GM21529 (cell line): ENCODE measurements around the gene TMEM219.
"Not testable (repeated sequence)": the region's sequence is repeated elsewhere in the genome, so short reads cannot be mapped to it uniquely, and the experiment has no call there.

Experiments used
- ATAC-seq: cut with Tn5 transposase; IDR thresholded peaks from one replicate; pipeline ENCODE4 v1.9.1; 2021; ENCODE audit not compliant: unreplicated experiment

Gene TMEM219

DNA sequence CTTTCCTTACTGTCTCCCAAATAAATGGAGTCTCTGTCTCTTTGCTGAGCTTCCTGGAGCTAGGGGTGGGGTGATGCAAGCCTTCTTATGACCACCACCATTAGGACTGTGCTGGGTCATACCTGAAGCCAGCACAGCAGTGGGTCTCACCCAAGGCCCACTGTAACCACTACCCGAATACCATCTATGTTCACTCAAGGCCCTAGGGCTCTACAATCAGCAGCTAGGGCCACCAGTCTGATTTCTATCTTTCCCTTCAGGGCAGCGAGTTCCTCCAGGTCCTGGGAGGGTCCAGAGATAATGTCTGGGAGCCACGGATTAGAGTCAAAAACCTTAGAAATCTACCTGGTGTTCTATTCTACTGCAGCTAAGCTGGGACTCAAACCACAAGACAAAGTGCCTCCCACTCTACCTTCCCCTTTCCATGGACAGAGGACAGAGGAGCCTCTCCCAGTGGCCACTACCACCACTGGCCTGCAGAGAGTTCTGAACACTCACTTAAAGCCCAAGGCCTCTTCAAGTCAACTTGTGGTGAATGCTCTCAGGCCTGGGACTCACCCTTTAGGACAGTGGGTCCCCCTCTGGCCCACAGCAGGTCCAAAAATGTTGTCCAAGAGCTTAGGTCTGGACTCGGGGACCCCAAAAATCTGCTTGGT, 10.9 kb upstream of the TMEM219 start:
- no peak for ATAC-seq

DNA sequence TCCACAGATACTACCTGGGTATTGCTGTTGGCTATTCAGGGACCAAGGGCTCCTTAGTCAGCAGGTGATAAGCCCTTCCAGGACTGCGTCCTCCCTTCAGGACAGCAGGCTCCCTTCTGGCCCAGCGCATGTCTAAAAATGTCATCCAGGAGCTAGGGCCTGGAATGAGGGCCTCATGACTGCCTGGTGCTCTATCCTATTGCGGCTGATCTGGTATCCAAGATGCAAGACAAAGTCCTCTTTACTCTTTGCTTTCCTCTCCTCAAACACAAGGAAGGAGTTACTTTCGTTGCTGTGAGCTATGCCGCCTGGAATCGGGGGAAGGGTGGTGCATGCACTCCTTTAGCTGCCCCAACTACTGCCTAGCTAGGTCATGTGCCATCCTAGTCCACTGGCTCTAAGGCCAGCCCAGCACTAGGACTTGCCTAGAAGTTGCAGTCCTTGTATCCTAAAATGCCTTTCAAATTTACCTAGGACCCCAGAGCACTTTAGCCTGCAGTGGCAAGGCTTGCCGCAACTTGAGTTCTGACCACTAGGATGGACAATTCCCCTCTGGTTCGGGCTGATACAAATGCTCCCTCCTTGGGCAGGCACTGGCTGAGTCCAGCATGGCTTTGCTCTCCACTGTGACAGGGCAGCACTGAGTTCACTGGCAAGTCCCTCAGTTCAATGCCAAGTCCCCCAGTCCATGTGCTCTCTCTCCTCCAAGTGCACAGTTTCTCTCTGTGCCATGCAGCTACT, 10.1 kb upstream of the TMEM219 start:
- no peak for ATAC-seq

DNA sequence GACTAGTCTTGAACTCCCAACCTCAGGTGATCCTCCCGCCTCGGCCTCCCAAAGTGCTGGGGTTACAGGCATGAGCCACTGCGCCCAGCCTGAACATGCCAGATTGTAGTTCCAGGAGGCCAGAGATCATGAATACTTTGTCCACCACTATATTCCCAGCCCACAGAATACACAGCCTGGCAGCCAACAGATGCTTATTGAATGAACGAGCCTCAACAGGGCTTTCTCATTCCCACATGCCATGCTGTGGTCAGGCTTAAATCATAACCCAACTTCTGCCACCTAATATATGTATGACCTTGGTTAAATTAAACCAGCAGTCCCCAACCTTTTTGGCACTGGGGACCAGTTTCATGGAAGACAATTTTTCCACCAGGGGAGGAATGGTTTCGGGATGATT, 3.1 kb upstream of the TMEM219 start:
- ATAC-seq: no peak

DNA sequence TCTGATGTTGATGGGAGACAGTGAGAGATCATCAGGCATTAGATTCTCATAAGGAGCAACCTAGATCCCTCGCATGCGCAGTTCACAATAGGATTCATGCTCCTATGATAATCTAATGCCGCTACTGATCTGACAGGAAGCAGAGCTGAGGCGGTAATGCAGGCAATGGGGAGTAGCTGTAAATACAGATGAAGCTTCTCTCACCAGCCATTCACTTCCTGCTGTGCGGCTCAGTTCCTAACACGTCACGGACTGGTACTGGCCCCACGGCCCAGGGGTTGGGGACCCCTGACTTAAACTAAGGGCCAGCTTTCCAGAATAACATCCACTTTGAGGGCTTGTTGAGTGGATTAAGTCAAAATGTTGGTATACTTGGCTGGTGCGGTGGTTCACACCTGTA, 2.6 kb upstream of the TMEM219 start:
- no peak for ATAC-seq

DNA sequence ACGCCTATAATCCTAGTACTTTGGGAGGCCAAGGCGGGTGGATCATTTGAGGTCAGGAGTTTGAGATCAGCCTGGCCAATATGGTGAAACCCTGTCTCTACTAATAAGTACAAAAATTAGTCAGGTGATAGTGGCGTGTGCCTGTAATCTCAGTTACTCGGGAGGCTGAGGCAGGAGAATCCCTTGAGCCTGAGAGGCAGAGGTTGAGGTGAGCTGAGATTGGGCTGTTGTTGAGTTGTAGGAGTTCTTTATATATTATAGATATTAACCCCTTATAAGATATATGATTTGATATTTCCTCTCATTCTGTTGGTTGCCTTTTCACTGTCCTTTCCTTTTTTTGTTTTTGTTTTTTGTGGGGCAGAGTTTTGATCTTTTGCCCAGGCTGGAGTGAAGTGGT, 2.1 kb upstream of the TMEM219 start:
- ATAC-seq: not testable (repeated sequence)

DNA sequence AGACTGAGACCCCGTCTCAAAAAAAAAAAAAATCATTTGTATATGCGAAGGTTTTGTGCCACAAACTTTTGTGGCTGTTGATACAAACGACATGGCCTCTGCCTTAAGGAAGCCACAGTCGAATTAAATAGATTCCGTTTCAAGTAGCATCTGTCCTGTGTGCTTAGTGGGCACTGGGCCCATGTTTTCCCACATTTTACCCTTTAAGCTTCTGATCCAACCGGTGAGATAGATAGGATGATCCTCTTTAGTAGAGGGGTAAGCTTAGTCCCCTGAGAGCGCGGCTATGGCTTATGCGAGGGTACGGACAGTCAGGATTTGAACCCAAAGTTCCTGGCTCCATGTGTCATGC, 776 bp upstream of the TMEM219 start:
- no peak for ATAC-seq

DNA sequence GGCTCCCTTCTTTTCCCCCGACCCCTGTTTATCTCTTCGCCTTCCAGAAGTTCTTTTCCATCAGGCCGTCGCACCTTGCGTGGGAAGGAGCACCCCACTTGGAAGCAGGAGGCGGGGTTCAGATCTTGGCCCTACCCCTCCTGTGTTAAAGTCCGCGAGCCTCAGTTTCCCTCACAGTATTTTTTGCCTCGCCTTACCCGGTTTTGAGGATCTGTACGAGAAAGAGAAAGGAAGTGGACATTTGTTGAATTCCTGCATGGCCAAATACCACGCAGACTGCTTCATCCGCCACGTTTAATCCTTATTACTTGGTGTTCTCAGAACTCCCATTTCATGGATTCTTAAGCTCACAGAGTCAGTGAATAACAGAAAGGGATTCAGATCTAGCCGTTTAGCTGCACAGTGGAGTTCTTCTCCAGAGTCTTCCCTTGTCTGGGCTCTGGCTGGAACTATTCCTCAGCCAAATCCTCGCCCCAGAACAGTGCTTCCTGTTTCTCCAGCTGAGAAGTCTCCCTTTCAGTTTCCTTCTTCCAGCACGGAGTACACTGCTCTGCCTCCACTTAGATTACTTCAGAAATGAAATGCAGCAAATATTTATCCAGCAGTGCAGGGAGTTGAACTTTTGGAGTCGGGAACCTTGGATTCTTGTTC, 590 bp downstream of the TMEM219 start:
- no peak for ATAC-seq

DNA sequence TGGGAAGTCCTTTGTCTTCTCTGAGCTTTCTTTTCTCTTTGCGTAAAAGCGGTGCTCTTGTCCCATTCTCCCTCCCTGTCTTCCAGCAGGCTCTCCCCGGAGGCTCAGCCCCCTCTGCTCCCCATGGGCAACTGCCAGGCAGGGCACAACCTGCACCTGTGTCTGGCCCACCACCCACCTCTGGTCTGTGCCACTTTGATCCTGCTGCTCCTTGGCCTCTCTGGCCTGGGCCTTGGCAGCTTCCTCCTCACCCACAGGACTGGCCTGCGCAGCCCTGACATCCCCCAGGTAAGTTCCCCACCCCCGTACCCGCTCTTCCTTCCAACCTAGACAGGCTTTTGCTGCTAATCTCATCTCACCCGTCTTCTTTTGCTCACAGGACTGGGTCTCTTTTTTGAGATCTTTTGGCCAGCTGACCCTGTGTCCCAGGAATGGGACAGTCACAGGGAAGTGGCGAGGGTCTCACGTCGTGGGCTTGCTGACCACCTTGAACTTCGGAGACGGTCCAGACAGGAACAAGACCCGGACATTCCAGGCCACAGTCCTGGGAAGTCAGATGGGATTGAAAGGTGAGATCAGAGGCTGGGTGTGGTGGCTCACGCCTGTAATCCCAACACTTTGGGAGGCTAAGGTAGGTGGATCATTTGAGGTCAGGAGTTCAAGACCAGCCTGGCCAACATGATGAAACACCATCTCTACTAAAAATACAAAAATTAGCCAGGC, 1.3 kb downstream of the TMEM219 start:
- ATAC-seq: no peak

DNA sequence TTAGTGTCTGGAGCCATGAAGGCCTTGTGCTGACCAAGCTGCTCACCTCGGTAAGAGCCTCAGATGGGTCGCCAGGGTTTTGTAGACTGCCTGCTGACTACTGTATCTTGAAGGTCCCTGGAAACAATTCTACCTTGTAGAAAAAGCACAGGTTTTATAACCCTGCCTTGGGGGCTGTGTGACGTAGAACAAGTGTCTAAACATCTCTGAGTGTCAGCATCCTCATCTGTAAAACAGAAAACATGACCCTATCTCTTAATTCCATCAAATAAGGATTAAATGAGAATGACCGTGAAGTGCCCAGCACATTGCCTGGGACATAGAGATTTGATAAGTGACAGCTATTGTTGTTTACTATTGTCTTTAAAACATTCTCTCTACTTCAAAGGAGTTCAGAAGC, 6.3 kb downstream of the TMEM219 start:
- ATAC-seq: no peak

DNA sequence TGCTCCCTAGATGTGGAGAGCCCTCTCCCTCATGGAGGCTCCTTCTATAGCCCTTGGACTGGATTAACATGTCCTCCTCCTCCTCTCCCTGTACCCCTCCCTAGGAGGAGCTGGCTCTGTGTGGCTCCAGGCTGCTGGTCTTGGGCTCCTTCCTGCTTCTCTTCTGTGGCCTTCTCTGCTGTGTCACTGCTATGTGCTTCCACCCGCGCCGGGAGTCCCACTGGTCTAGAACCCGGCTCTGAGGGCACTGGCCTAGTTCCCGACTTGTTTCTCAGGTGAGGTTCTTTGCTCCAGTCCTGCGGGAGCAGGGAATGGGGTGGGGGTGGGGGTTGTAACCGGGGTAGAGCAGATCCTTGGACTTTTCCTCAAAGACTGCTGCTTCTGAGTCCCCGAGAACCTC, 9.4 kb downstream of the TMEM219 start:
- ATAC-seq: no peak

DNA sequence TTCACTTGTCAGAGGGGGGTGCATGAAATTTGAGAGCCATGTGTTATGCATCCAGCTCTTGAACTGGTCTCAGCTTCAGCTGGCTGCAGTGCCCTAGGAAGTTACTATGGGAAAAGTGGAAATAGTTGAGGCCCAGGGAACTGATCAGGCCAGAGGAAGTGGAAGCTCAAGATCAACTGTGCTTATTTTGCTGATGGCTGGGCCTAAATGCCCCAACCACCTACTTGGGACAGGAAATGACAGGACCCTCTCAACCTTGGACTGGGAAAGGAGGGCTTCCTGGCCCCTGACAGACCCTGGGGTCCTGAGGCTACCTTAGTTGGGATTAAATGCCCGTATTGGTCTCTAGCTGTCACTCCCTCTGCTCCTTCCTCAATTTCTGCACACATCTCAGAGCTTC, 10.6 kb downstream of the TMEM219 start:
- ATAC-seq: no peak

DNA sequence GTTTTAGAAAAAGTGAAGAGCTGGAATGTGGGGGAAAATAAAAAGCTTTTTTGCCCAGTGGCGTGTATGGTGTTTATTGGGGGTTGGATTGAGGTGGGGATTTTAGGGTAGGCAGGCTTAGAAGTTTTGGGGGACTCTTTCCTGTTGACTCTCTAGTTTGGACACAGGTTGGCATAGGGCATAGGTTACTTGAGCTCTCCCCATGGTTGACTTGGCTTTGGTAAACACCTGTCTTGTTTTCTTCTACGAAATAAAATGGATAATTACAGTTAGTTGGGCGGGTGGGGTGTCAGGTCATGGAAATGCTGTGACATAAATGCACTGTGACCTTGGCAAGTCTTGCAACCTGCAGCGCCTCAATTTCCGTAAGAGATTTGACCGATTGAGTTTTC, 11.1 kb downstream of the TMEM219 start:
- no peak for ATAC-seq

DNA sequence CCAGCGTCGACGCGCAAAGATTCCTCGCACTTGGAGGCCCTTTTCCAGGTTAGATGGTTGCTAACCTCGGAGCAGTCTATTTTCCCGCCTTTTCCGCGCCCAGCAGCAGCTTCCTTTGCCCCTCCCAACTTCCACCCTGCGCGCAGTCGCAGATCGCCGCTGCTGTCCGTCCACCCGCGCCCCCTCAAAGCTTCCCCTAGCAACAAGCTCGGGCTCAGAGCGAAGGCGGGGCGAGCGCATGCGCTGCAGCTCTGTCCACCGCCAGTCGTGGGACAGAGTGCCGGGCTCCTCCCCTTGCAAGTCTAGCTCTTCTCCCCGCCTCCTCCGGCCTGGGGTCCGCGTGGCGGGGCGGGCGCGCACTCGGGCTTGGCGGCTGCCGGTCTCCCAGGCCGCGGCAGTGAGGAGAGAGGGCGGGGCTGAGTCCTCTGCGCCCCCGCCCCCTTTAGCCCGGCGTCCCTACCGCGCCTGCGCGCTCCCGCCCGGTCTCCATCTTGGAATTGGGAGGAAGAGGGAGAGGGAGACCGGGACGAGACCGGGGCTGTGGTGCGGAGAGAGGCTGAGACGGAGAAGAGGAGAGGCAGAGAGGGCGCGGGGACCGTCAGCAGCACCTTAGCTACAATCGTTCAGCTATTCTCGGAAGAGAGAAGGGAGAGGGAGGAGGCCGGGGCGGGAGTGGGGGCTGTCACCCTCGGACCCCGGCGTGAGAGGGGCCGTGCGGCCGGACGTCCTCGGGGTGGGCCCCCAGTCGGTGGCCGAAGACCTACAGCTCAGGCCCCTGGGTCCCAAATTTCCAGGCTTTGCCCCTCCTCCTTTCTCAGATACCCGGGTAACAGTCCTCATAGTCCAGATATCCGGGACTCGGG, 11.7 kb downstream of the TMEM219 start, which contains the start of gene TAOK2:
Gene TAOK2, plus strand, starts transcription at position 485 of the 863 bp plus-strand sequence. CDS start 3,905 bp downstream, outside the sequence.
- ATAC-seq: peak; percentile 90

DNA sequence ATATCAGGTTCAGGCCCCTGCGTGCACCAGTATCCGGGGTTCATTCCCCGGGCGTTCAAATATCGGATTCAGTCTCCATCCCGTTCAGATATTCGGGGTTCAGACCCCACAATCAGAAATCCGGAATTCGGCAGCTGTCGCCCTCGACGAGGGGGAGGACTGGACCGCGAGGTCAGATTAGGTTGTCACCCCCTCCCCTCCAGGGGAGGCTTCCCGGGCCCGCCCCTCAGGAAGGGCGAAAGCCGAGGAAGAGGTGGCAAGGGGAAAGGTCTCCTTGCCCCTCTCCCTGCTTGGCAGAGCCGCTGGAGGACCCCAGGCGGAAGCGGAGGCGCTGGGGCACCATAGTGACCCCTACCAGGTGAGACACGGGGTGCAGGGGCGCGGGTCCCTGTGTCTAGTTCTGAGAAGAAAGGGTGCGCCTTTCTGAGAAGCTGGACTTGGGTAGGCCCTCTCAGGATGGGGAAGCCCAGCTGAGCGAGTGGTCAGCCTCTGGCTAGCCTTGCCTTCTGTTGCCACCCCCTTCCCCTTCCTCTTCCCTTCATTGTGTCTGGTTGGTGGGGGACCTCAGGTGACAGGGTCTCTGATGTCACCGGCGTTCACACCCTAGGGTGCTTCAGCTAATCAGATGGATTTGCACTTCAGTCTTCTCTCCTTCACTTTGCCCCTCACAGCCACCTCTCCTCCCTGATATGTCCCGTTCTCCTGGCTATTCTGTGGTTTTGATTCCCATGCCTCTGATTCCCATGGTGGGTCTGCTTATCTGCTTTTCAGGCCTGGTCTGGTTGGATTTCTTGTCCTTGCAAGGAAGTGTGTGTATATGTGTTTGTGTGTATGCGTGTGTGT, 12.6 kb downstream of the TMEM219 start:
- no peak for ATAC-seq

DNA sequence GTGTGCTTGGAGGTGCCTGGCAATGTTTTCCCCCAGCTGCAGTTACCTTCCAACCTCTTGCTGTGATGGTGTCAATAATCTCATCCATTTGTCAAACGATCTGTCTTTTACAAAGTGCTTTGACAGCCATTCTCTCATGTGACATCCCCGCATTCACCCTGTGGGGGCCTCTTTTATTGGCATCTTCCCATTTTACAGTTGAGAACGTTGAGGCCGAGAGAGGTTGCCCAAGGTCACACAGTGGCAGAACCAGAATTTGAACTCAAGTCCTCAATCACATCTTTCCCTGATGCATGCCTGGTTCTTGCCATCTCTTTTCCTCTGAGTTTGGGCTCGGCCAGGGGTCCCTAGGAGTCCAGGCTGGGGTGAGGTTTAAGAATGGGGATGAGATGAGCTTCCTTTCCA, 13.3 kb downstream of the TMEM219 start:
- ATAC-seq: no peak

DNA sequence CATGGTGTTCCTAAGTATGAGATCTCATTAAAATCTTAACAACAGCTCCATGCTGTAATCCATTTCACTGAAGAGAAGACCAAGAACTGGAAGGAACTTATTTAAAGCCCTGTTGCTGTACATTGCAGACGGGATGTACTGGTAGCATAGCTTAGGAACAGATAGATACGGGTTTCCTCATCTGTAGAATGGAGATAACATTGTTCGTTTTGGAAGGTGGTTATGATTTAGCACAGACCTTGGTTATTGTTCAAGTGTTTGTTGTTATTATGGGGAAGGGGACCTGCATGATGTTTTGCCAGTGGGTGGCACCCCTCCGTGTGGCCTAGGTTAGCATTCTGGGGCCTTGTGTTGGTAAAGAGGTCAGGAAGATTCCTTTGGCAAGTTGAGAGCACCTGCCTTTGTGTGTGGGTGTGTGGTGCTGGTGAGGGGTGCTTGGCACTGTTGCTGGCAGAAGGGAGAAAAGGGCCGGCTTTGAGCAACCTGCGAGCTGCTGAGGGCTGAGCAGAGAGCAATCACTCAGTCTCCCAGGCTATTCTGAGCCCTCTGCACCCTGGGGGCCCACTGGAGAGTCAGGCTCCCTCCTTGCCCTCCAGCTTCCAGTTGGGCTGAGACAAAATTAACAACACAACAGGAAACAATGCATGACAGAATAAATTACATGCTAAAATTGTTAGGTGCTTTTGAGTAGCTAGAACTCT, 14.1 kb downstream of the TMEM219 start:
- no peak for ATAC-seq

DNA sequence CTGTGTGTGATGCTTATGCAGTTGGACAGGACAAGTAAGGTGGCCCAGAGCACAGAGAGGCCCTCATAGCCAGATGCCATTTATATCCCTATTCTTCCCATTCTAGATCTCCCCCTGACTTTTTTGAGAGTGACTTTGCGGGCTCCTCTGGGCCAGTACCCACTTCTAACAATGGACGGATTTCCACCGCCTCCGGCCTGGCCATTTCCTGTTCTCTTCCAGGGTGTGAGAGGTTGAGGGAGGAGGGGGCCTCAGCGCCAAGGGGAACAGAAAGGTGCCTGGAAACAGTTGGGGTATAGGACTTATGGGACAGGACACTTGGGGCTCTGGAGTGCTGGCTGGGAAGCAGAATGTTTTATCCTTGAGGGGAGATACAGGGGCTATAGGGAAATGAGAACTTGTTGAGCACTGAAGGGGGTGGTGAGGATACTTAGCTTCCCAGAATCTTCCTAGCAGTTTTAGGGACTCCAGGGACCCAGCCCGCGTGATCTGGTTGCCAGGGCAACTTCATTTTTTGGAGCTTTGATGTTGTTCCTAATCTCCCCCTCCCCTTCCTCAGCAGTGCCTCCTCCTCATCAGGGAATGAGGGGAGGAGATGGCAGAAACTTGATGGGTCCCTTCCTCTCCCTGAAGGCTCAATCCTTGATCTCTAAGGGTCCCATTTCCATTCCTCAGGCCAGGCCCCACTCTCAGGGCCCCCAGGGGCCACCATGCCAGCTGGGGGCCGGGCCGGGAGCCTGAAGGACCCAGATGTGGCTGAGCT, 15.4 kb downstream of the TMEM219 start:
- no peak for ATAC-seq

DNA sequence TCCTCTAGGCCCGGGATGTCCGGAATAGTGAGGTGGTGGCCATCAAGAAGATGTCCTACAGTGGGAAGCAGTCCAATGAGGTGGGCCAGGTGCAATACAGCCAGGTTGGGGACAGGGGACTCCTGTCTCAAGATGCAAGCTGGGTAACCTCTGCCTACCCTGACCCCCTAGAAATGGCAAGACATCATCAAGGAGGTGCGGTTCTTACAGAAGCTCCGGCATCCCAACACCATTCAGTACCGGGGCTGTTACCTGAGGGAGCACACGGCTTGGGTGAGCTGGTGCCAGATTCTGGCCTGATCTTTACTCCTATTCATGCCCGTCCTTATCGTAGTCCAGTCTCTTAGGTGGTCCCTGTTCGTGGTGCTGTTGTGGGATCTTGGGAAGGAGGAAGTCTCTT, 16.2 kb downstream of the TMEM219 start:
- ATAC-seq: no peak
